Chondrocyte (in vitro differentiated cells): ENCODE measurements around the gene TEX53. TPM values are rescaled to one million over a fixed set of nuclear protein-coding genes. Genes with fewer than 3 reads are reported as not detected.

ENCODE experiments used
- DNase-seq: peaks from one replicate; pipeline ENCODE4 v3.0.0; 2021; ENCODE audit warnings: mixed read lengths, low spot score
- H3K27ac Mint-ChIP-seq: one replicate; pipeline ENCODE4 v1.8.0; 2021; ENCODE audit warnings: mild to moderate bottlenecking, moderate library complexity, mixed read lengths; ENCODE audit not compliant: unreplicated experiment
- H3K27me3 Mint-ChIP-seq: 2 replicates; pipeline ENCODE4 v1.8.0; 2021; ENCODE audit warnings: low read depth, mixed read lengths
- H3K36me3 Mint-ChIP-seq: 2 replicates; pipeline ENCODE4 v1.8.0; 2021; ENCODE audit warnings: low read depth, mixed read lengths
- H3K4me1 Mint-ChIP-seq: 2 replicates; pipeline ENCODE4 v1.8.0; 2021; ENCODE audit warnings: low read depth, mild to moderate bottlenecking, mixed read lengths
- H3K4me3 Mint-ChIP-seq: one replicate; pipeline ENCODE4 v1.8.0; 2021; ENCODE audit warnings: mild to moderate bottlenecking, moderate library complexity, mixed read lengths; ENCODE audit not compliant: unreplicated experiment
- H3K9me3 Mint-ChIP-seq: 2 replicates; pipeline ENCODE4 v1.8.0; 2021; ENCODE audit warnings: low read depth, mixed read lengths
- total RNA-seq: library from RNA; stranded (reverse); gene quantifications from 3 replicates; pipeline ENCODE4 v1.2.1, GENCODE V29; 2021
- TF ChIP-seq, protein P1 (sequence below): fragments of 200-600 bp; sonication (generic); IDR thresholded peaks from 2 replicates; pipeline ENCODE4 v1.5.0; 2021; ENCODE audit warnings: antibody characterized with exemption, mild to moderate bottlenecking, moderate library complexity

The TEX53 gene
- total RNA-seq, 1 donor from 2014 or later: not detected

DNA sequence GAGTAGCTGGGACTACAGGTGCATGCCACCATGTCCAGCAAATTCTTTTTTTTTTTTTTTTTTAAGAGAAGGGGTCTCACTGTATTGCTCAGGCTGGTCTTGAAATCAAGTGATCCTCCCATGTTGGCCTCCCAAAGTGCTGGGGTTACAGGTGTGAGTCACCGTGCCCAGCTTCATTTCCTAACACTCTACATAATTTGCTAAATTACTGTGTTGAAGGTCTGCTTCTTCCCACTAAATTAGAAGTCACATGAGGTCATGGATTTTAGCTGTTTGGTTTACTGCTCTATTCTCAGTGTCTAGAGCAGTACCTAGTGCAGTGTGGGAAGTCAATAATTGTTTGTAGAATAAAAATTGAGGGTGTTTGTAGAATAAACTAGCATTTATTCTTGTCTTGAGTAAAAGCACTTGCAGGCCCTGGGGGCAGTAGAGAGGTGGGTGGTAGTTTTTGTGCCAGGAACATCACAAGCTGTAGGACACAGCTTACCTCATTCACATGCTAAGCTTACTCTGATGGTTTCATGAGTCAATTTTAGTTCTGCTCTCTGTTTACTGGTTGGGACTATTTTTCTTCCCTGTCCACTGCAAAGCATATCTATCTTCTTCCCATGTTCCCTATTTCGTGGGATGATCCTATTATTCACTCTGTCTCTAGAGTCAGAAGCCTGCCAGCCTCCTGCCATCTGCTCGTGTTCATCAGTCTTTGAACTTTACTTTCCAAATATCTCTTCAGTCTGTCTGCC lies 17.4 kb upstream of the TEX53 start:
- H3K27me3 Mint-ChIP-seq: no peaks in the 10 kb centered on the region
- H3K36me3 Mint-ChIP-seq: no peaks in the 10 kb centered on the region
- H3K4me3 Mint-ChIP-seq: no peak overlapping the region
- peaks cover 54% of the 10 kb centered on the region for H3K4me1 Mint-ChIP-seq
- peaks cover 3% of the 10 kb centered on the region for H3K9me3 Mint-ChIP-seq
- DNase-seq: no peak
- TF ChIP-seq, protein P1, sequence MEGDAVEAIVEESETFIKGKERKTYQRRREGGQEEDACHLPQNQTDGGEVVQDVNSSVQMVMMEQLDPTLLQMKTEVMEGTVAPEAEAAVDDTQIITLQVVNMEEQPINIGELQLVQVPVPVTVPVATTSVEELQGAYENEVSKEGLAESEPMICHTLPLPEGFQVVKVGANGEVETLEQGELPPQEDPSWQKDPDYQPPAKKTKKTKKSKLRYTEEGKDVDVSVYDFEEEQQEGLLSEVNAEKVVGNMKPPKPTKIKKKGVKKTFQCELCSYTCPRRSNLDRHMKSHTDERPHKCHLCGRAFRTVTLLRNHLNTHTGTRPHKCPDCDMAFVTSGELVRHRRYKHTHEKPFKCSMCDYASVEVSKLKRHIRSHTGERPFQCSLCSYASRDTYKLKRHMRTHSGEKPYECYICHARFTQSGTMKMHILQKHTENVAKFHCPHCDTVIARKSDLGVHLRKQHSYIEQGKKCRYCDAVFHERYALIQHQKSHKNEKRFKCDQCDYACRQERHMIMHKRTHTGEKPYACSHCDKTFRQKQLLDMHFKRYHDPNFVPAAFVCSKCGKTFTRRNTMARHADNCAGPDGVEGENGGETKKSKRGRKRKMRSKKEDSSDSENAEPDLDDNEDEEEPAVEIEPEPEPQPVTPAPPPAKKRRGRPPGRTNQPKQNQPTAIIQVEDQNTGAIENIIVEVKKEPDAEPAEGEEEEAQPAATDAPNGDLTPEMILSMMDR: peak; percentile 23
- no peak overlapping the region for H3K27ac Mint-ChIP-seq

DNA sequence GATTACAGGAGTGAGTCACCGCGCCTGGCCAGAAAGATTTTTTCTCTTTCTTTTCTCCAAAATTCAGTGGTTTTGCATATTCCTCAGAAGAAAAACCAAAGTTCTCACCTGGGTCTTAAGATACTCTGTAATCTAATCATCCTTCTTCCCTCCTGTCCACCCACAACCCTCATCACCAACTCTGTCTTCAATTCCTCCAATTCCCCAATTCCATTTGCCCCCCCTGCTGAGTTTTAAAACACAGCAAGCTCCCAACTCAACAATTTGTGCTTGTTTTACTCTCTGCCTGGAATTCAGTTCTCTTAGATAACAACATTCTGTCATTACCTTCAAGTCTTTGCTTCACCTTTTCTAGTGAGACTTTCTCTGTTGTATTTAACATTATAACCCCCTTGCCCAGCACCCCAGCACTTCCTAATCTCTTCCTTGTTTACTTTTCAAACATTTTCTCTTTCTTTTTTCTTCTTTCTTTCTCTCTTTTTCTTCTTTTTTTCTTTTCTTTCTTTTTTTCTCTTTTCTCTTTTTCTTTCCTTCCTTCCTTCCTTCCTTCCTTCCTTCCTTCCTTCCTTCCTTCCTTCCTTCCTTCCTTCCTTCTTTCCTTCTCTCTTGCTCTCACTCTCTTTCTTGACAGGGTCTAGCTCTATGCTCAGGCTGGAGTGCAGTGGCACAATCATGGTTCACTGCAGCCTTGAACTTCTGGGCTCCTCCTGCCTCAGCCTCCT lies 16.6 kb upstream of the TEX53 start:
- no peak for DNase-seq

DNA sequence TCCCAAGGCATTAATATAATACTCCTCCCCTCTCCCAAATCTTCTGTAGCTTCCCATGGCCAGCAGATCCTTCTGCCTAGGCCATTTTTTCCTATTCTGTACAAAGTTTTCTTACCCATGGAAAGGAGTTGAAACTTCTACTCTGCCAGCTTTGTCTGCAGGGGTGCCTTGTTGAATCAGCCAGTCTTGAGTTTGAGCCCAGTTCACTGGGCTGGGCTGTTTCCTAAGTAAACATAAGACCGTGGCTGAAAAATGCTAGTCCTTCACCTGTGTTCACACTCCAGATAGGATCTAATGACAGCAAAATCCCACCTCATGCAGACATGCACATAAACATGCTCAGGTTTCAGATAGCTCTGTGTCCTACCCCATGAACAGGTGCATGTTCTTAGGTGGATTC lies 14.0 kb upstream of the TEX53 start:
- DNase-seq: no peak
- H3K27ac Mint-ChIP-seq: no peak overlapping the region
- TF ChIP-seq, protein P1: no peak
- peaks cover 3% of the 10 kb centered on the region for H3K9me3 Mint-ChIP-seq
- H3K36me3 Mint-ChIP-seq: no peaks in the 10 kb centered on the region
- no peaks in the 10 kb centered on the region for H3K27me3 Mint-ChIP-seq
- H3K4me3 Mint-ChIP-seq: no peak overlapping the region
- peaks cover 25% of the 10 kb centered on the region for H3K4me1 Mint-ChIP-seq

More for the DNA sequence above, 16.6 kb upstream of the TEX53 start:
- TF ChIP-seq, protein P1: no peak
- H3K4me3 Mint-ChIP-seq: no peak overlapping the region
- no peaks in the 10 kb centered on the region for H3K36me3 Mint-ChIP-seq
- H3K27me3 Mint-ChIP-seq: no peaks in the 10 kb centered on the region
- peaks cover 3% of the 10 kb centered on the region for H3K9me3 Mint-ChIP-seq
- no peak overlapping the region for H3K27ac Mint-ChIP-seq
- peaks cover 51% of the 10 kb centered on the region for H3K4me1 Mint-ChIP-seq

DNA sequence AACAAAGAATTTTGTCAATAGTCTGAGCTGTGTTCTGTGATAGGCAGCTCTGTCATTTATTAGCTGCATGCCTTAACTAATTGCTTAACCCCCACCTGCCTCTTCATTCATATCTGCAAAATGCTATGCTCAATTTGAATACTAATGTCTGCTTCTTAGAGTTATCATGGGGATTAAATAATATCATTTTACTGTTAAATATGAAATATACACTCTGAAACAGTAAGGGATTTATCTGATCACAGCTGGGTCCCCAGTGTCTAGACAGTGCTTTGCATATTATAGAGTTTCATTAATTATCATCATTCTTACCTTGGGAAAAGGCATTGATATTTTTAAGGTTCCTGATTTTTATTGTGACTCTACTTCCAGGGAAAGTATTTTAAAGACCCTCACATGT lies 12.4 kb upstream of the TEX53 start:
- TF ChIP-seq, protein P1: no peak
- H3K36me3 Mint-ChIP-seq: no peaks in the 10 kb centered on the region
- H3K4me1 Mint-ChIP-seq: peaks cover 14% of the 10 kb centered on the region
- peaks cover 3% of the 10 kb centered on the region for H3K9me3 Mint-ChIP-seq
- no peak overlapping the region for H3K27ac Mint-ChIP-seq
- no peak overlapping the region for H3K4me3 Mint-ChIP-seq
- H3K27me3 Mint-ChIP-seq: no peaks in the 10 kb centered on the region
- DNase-seq: no peak

DNA sequence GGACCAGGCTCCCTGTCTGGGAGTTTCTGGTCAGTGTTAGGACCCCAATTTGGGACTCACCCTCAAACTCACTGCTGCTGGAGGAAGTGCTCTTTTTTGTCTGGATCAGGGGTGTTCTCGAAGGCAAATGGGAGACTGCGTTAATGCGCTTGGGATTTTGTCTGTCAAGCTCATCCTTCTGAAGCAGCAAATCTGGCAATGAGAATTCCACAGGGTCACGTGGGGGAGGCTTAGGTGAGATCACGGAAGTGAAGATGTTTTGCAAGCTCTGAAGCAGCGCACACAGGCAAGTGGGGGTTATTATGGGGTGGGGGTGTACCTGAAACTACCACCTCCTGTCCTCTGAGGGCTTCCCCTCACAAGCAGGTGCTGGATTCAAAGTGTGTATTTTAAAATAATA lies 10.5 kb upstream of the TEX53 start:
- H3K9me3 Mint-ChIP-seq: peaks cover 3% of the 10 kb centered on the region
- TF ChIP-seq, protein P1: no peak
- H3K27me3 Mint-ChIP-seq: peaks cover 2% of the 10 kb centered on the region
- H3K36me3 Mint-ChIP-seq: no peaks in the 10 kb centered on the region
- H3K4me1 Mint-ChIP-seq: peaks cover 6% of the 10 kb centered on the region
- H3K27ac Mint-ChIP-seq: no peak overlapping the region
- H3K4me3 Mint-ChIP-seq: no peak overlapping the region
- no peak for DNase-seq
